ENCODE data around the gene CCT2. TPM values are rescaled to one million over a fixed set of nuclear protein-coding genes. Genes with fewer than 3 reads are reported as not detected.

The CCT2 gene
- total RNA-seq, 1 donor from 2014 or later = 262 TPM

DNA sequence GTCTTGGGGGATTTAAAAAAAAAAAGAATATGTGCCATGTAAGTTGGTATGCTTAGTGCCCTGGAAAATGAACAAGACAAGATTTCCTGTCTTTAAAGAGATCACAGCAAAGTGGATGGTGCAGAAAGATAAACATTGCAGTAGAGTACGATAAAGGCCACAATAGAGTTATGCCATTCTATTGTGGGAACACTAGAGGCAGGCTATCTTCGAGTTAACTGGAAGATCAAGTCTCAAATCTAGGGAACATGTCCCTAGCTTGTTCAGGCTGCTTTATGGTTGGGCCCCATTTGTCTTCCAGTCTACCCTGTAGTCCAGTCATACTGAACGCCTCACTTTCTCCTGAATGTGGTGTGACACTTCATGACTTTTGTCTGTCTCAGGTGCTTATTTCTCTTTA lies 18.7 kb upstream of the CCT2 start:
- Histone ChIP-seq H3K9me3 (ENCODE audit: insufficient read depth, low read depth, low read length) (no peaks in the 10 kb centered on the region), H3K27me3 (ENCODE audit: insufficient read depth, low read length) (no peaks in the 10 kb centered on the region), H3K4me2 (ENCODE audit: low read length) (no peak overlapping the region), H3K9ac (ENCODE audit: low read length) (no peak overlapping the region), H3K36me3 (ENCODE audit: insufficient read depth, low read length) (peaks cover 13% of the 10 kb centered on the region), H3K79me2 (ENCODE audit: insufficient read depth, low read length) (peaks cover 8% of the 10 kb centered on the region), H4K20me1 (ENCODE audit: insufficient read depth, low read length) (no peaks in the 10 kb centered on the region), H3K4me1 (ENCODE audit: insufficient read depth, low read length) (peaks cover 19% of the 10 kb centered on the region), H3K27ac (ENCODE audit: low read depth, low read length) (no peak overlapping the region), H2AFZ (ENCODE audit: low read depth, low read length) (no peak overlapping the region), H3K4me3 (ENCODE audit: insufficient read depth, low read depth, low read length) (no peak overlapping the region)
- H3K27ac Mint-ChIP-seq (ENCODE audit: unreplicated experiment) = no peak overlapping the region
- no peak overlapping the region for H3K4me3 Mint-ChIP-seq (ENCODE audit: unreplicated experiment)
- DNase-seq (ENCODE audit: low read depth) (no peak), FAIRE-seq (no peak)
- H3K36me3 Mint-ChIP-seq (ENCODE audit: low read depth, unreplicated experiment) = peaks cover 12% of the 10 kb centered on the region
- peaks cover 17% of the 10 kb centered on the region for H3K4me1 Mint-ChIP-seq (ENCODE audit: low read depth, unreplicated experiment)
- no peak for TF ChIP-seq CTCF (IDR thresholded peaks at IDR 0.05; ENCODE audit: insufficient read depth, low read depth, low read length)
- no peak for TF ChIP-seq EZH2 (IDR thresholded peaks at IDR 0.05; ENCODE audit: insufficient read depth, low read length)
- no peaks in the 10 kb centered on the region for H3K27me3 Mint-ChIP-seq (ENCODE audit: low read depth, unreplicated experiment)
- H3K9me3 Mint-ChIP-seq (ENCODE audit: unreplicated experiment) = no peaks in the 10 kb centered on the region

DNA sequence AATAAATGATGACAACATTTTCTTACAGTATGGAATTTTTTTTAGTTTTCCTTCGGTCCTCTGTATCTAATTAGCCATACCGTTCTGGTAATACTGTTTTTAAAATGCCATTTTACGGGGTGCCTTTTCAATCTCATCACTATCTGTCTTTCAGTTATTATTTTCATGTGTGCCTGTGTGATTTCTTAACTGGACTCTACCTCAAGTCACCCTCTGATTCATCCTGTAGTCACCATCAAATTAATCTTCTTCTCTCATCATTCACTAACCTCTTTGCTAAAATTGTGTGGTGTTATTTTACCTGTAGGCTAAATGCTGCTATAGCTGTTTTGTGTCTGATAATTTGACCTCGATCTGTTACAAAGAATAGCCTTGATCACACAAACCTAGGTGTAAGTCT lies 16.0 kb upstream of the CCT2 start:
- peak; percentile 64 for DNase-seq (ENCODE audit: low read depth)
- H3K36me3 Mint-ChIP-seq (ENCODE audit: low read depth, unreplicated experiment) = peaks cover 8% of the 10 kb centered on the region
- peak overlapping the region; percentile 85 for H3K27ac ChIP-seq (ENCODE audit: low read depth, low read length)

More for the DNA sequence above, 16.0 kb upstream of the CCT2 start:
- Histone ChIP-seq H3K4me3 (ENCODE audit: insufficient read depth, low read depth, low read length) (peak overlapping the region; percentile 6), H3K27me3 (ENCODE audit: insufficient read depth, low read length) (no peaks in the 10 kb centered on the region), H2AFZ (ENCODE audit: low read depth, low read length) (no peak overlapping the region), H3K4me1 (ENCODE audit: insufficient read depth, low read length) (peaks cover 19% of the 10 kb centered on the region), H3K9me3 (ENCODE audit: insufficient read depth, low read depth, low read length) (no peaks in the 10 kb centered on the region), H3K79me2 (ENCODE audit: insufficient read depth, low read length) (peaks cover 8% of the 10 kb centered on the region), H4K20me1 (ENCODE audit: insufficient read depth, low read length) (no peaks in the 10 kb centered on the region), H3K9ac (ENCODE audit: low read length) (peak overlapping the region; percentile 63), H3K4me2 (ENCODE audit: low read length) (peak overlapping the region; percentile 67), H3K36me3 (ENCODE audit: insufficient read depth, low read length) (peaks cover 25% of the 10 kb centered on the region)
- no peak overlapping the region for H3K27ac Mint-ChIP-seq (ENCODE audit: unreplicated experiment)
- no peaks in the 10 kb centered on the region for H3K27me3 Mint-ChIP-seq (ENCODE audit: low read depth, unreplicated experiment)
- no peak for TF ChIP-seq EZH2 (IDR thresholded peaks at IDR 0.05; ENCODE audit: insufficient read depth, low read length)
- no peak for TF ChIP-seq CTCF (IDR thresholded peaks at IDR 0.05; ENCODE audit: insufficient read depth, low read depth, low read length)
- no peaks in the 10 kb centered on the region for H3K9me3 Mint-ChIP-seq (ENCODE audit: unreplicated experiment)
- no peak overlapping the region for H3K4me3 Mint-ChIP-seq (ENCODE audit: unreplicated experiment)
- peaks cover 17% of the 10 kb centered on the region for H3K4me1 Mint-ChIP-seq (ENCODE audit: low read depth, unreplicated experiment)
- FAIRE-seq = peak; percentile 80

All from astrocyte (in vitro differentiated cells and primary cell).